H9 (cell line): ENCODE data around the gene LPCAT1. TPM values are rescaled to one million over a fixed set of nuclear protein-coding genes. Genes with fewer than 3 reads are reported as not detected.

ENCODE experiments used
- DNase-seq: peaks from one replicate; pipeline ENCODE4 v3.0.0-alpha.2; 2017
- H2AFZ ChIP-seq: one replicate; pipeline ENCODE4 v1.6.1; 2013; ENCODE audit warnings: mild to moderate bottlenecking, low read length, control low read depth, moderate library complexity
- H2AK5ac ChIP-seq: 2 replicates; pipeline ENCODE4 v1.6.1; 2013; ENCODE audit warnings: low read length, control low read depth, mixed read lengths; ENCODE audit not compliant: insufficient read length
- H2BK120ac ChIP-seq: one replicate; pipeline ENCODE4 v1.6.1; 2013; ENCODE audit warnings: low read depth, mild to moderate bottlenecking, low read length, control low read depth, inconsistent platforms; ENCODE audit not compliant: poor library complexity, severe bottlenecking
- H2BK12ac ChIP-seq: 2 replicates; pipeline ENCODE4 v1.6.1; 2013; ENCODE audit warnings: low read length, control low read depth, mixed read lengths, low read depth; ENCODE audit not compliant: insufficient read length
- H2BK15ac ChIP-seq: 2 replicates; pipeline ENCODE4 v1.6.1; 2013; ENCODE audit warnings: low read depth, low read length, control low read depth
- H2BK20ac ChIP-seq: one replicate; pipeline ENCODE4 v1.6.1; 2013; ENCODE audit warnings: low read depth, mild to moderate bottlenecking, low read length, control low read depth, inconsistent platforms; ENCODE audit not compliant: poor library complexity, severe bottlenecking
- H2BK5ac ChIP-seq: 2 replicates; pipeline ENCODE4 v1.6.1; 2013; ENCODE audit warnings: low read length, control low read depth, mixed read lengths; ENCODE audit not compliant: insufficient read length
- H3K14ac ChIP-seq: 2 replicates; pipeline ENCODE4 v1.6.1; 2013; ENCODE audit warnings: low read length, control low read depth; ENCODE audit not compliant: insufficient read depth
- H3K18ac ChIP-seq: 2 replicates; pipeline ENCODE4 v1.6.1; 2013; ENCODE audit warnings: low read depth, mild to moderate bottlenecking, mixed read lengths, low read length, control low read depth; ENCODE audit not compliant: insufficient read length
- H3K23ac ChIP-seq: 2 replicates; pipeline ENCODE4 v1.6.1; 2013; ENCODE audit warnings: low read length, control low read depth, mixed read lengths, low read depth; ENCODE audit not compliant: insufficient read length
- H3K23me2 ChIP-seq: 2 replicates; pipeline ENCODE4 v1.6.1; 2013; ENCODE audit warnings: low read depth, mild to moderate bottlenecking, mixed read lengths, low read length, control low read depth; ENCODE audit not compliant: insufficient read length, poor library complexity, severe bottlenecking
- H3K27ac ChIP-seq: 2 replicates; pipeline ENCODE4 v1.5.1; 2013; ENCODE audit warnings: low read length, control low read depth, mixed read lengths, low read depth; ENCODE audit not compliant: insufficient read length
- H3K27me3 ChIP-seq: 2 replicates; pipeline ENCODE4 v1.6.1; 2013; ENCODE audit warnings: low read length, control low read depth, inconsistent platforms; ENCODE audit not compliant: insufficient read depth
- H3K4ac ChIP-seq: 2 replicates; pipeline ENCODE4 v1.6.1; 2013; ENCODE audit warnings: low read depth, mild to moderate bottlenecking, control low read depth, inconsistent platforms, low read length, moderate library complexity
- H3K4me1 ChIP-seq: 2 replicates; pipeline ENCODE4 v1.6.1; 2013; ENCODE audit warnings: low read length, control low read depth, inconsistent platforms; ENCODE audit not compliant: insufficient read depth
- H3K4me2 ChIP-seq: 2 replicates; pipeline ENCODE4 v1.6.1; 2013; ENCODE audit warnings: low read length, control low read depth, mixed read lengths; ENCODE audit not compliant: insufficient read length, insufficient read depth
- H3K56ac ChIP-seq: 2 replicates; pipeline ENCODE4 v1.6.1; 2013; ENCODE audit warnings: low read depth, mild to moderate bottlenecking, mixed read lengths, low read length, control low read depth; ENCODE audit not compliant: insufficient read length
- H3K79me1 ChIP-seq: 2 replicates; pipeline ENCODE4 v1.6.1; 2013; ENCODE audit warnings: low read depth, mild to moderate bottlenecking, moderate library complexity, low read length, control low read depth, inconsistent platforms; ENCODE audit not compliant: insufficient read depth, poor library complexity, severe bottlenecking
- H3K79me2 ChIP-seq: 2 replicates; pipeline ENCODE4 v1.6.1; 2013; ENCODE audit warnings: low read length, control low read depth, inconsistent platforms; ENCODE audit not compliant: insufficient read depth
- H3K9ac ChIP-seq: 2 replicates; pipeline ENCODE4 v1.6.1; 2013; ENCODE audit warnings: low read length, control low read depth, mixed read lengths; ENCODE audit not compliant: insufficient read length; ENCODE audit errors: extremely low read depth
- H3K9me3 ChIP-seq: one replicate; pipeline ENCODE4 v1.6.1; 2013; ENCODE audit warnings: low read depth, low read length, inconsistent platforms; ENCODE audit not compliant: control insufficient read depth
- H3T11ph ChIP-seq: one replicate; pipeline ENCODE4 v1.6.1; 2013; ENCODE audit warnings: mild to moderate bottlenecking, low read length, control low read depth, inconsistent platforms
- H4K20me1 ChIP-seq: one replicate; pipeline ENCODE4 v1.6.1; 2013; ENCODE audit not compliant: control insufficient read depth, insufficient read length, insufficient read depth
- H4K5ac ChIP-seq: 2 replicates; pipeline ENCODE4 v1.6.1; 2013; ENCODE audit warnings: low read depth, mild to moderate bottlenecking, mixed read lengths, low read length, control low read depth; ENCODE audit not compliant: insufficient read length
- H4K8ac ChIP-seq: replicated peaks from 2 replicates; pipeline ENCODE4 v1.6.1; 2013; ENCODE audit warnings: low read length, control low read depth, mixed read lengths, low read depth; ENCODE audit not compliant: insufficient read length
- H4K91ac ChIP-seq: 2 replicates; pipeline ENCODE4 v1.6.1; 2013; ENCODE audit warnings: low read depth, mild to moderate bottlenecking, moderate library complexity, mixed read lengths, low read length, control low read depth; ENCODE audit not compliant: insufficient read length
- H3K27ac Mint-ChIP-seq, 3 experiments: 2 replicates in 2 of 3; 3 replicates in 1 of 3; pipeline ENCODE4 v1.8.0; 2020 to 2021; ENCODE audit warnings: mixed read lengths in 3 of 3, mild to moderate bottlenecking in 1 of 3, moderate library complexity in 1 of 3
- H3K27me3 Mint-ChIP-seq: 2 replicates; pipeline ENCODE4 v1.8.0; 2021; ENCODE audit warnings: low read depth, mild to moderate bottlenecking, moderate library complexity, mixed read lengths
- H3K36me3 Mint-ChIP-seq, 3 experiments: 2 replicates in 2 of 3; 3 replicates in 1 of 3; pipeline ENCODE4 v1.8.0; 2020 to 2021; ENCODE audit warnings: low read depth in 3 of 3, mixed read lengths in 3 of 3; ENCODE audit not compliant: insufficient read depth in 1 of 3
- H3K4me1 Mint-ChIP-seq, 2 experiments: 2 replicates each; pipeline ENCODE4 v1.8.0; 2020; ENCODE audit warnings: mixed read lengths in 2 of 2
- H3K4me3 Mint-ChIP-seq, 2 experiments: 2 replicates in 1 of 2; 3 replicates in 1 of 2; pipeline ENCODE4 v1.8.0; 2020 to 2021; ENCODE audit warnings: mild to moderate bottlenecking in 2 of 2, mixed read lengths in 2 of 2, moderate library complexity in 1 of 2
- H3K9me3 Mint-ChIP-seq, 2 experiments: 2 replicates in 1 of 2; 3 replicates in 1 of 2; pipeline ENCODE4 v1.8.0; 2020; ENCODE audit warnings: mild to moderate bottlenecking in 2 of 2, mixed read lengths in 2 of 2, moderate library complexity in 1 of 2
- CTCF ChIP-seq: fragments of 200-600 bp; sonication (generic); conservative IDR thresholded peaks from 3 replicates; pipeline ENCODE4 v1.8.0; 2021; ENCODE audit warnings: antibody characterized with exemption, mild to moderate bottlenecking
- WGBS: extraction: QIAGEN DNeasy Blood & Tissue Kit; methylation state at CpG from one replicate; pipeline ENCODE4 v1.1.7; 2013; ENCODE audit warnings: missing lambda C conversion rate, low lambda C conversion rate, mixed read lengths; ENCODE audit not compliant: insufficient read length; ENCODE audit errors: extremely low coverage; 5-methylcytosine and 5-hydroxymethylcytosine counted together
- total RNA-seq: library from RNA; stranded (reverse); gene quantifications from 2 replicates; pipeline ENCODE4 v1.2.1, GENCODE V29; 2021

LPCAT1 gene
- total RNA-seq, 1 experiment from 2014 or later, result 231 TPM

DNA sequence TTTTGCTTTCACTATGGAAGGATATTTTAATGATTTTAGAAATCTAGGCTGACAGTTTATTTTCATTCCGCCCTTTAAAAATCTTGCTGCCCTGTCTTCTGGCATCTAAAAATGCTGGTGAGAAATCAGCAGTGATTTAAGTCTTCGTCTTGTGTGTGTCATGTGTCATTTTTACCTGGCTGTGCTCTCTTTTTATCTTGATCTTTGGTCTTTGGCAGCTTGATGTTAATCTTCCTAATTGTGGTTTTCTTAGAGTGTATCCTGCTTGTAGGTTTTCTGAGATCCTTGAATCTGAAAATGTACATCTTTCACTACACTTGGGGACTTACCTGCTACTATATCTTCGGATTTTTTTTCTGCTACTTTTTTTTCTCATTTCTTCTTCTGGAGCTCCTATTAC lies 11.9 kb upstream of the LPCAT1 start:
- no peak overlapping the region for H3K4ac ChIP-seq
- no peak for DNase-seq
- WGBS, result no CpG with 5 or more reads among the region's 3 CpGs
- no peaks in the 10 kb centered on the region for H3K9me3 ChIP-seq
- H3K4me1 Mint-ChIP-seq, result no peaks in the 10 kb centered on the region
- H3K56ac ChIP-seq, result no peak overlapping the region
- no peak overlapping the region for H4K91ac ChIP-seq
- no peaks in the 10 kb centered on the region for H3K79me2 ChIP-seq
- H2BK120ac ChIP-seq, result no peak overlapping the region
- H3K23me2 ChIP-seq, result no peaks in the 10 kb centered on the region
- no peak overlapping the region for H3K18ac ChIP-seq
- H3K4me3 Mint-ChIP-seq, result no peak overlapping the region
- no peak overlapping the region for H3K27ac Mint-ChIP-seq
- H3K9ac ChIP-seq, result no peak overlapping the region
- no peak overlapping the region for H2AK5ac ChIP-seq
- H3K27ac ChIP-seq, result no peak overlapping the region
- no peak overlapping the region for H3T11ph ChIP-seq
- H2BK12ac ChIP-seq, result no peak overlapping the region
- no peaks in the 10 kb centered on the region for H3K27me3 ChIP-seq
- H4K5ac ChIP-seq, result no peak overlapping the region
- H2AFZ ChIP-seq, result no peak overlapping the region
- no peaks in the 10 kb centered on the region for H4K20me1 ChIP-seq
- no peak overlapping the region for H2BK20ac ChIP-seq
- no peaks in the 10 kb centered on the region for H3K9me3 Mint-ChIP-seq
- no peak overlapping the region for H2BK5ac ChIP-seq
- no peaks in the 10 kb centered on the region for H3K36me3 Mint-ChIP-seq
- H3K27me3 Mint-ChIP-seq, result peaks cover 15% of the 10 kb centered on the region
- H3K23ac ChIP-seq, result no peak overlapping the region
- no peak overlapping the region for H3K14ac ChIP-seq
- no peak overlapping the region for H4K8ac ChIP-seq
- TF ChIP-seq CTCF, result no peak
- no peaks in the 10 kb centered on the region for H3K79me1 ChIP-seq
- no peaks in the 10 kb centered on the region for H3K4me1 ChIP-seq
- H3K4me2 ChIP-seq, result no peak overlapping the region
- no peak overlapping the region for H2BK15ac ChIP-seq
